ENCODE measurements around the gene PDHA2.
"Not testable (repeated sequence)": the region's sequence is repeated elsewhere in the genome, so short reads cannot be mapped to it uniquely, and the experiment has no call there.

The PDHA2 gene

DNA sequence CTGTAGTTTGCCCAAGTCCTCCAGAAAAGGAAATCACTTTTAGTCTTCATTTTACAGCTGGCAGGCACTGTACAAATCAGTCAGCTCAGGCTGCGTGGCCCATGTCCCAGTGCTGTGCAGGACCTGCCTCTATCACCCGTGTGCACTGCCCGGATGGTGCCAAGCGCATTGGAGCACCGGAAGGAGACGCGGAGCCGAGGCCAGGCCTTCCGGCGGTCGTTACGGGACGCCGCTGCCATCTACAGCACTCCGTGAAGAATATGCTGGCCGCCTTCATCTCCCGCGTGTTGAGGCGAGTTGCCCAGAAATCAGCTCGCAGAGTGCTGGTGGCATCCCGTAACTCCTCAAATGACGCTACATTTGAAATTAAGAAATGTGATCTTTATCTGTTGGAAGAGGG, at the start of gene PDHA2:
TSS of gene PDHA2 (plus strand) at position 203 of the 400 bp plus-strand sequence. CDS start at position 261, 58 bp downstream.
- DNase-seq = no peak

DNA sequence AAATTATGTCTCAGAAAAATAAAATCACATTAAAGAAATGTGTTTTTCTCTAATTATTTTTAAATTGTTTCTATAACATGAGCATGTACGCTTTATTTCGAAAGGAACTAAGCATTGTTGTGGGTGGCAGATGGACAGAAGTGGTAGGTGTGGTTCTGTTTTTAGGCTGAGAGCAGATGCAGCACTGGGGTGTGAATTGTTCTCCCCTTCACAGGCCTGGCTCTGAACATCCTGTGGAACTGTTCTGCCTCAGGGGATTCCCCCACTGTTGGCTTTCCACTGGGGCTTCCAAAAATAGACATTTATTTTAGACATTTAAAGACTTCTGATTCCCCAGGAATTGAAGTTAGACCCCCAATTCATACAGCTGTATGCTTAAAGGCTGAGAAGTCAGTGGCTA, 41.9 kb upstream of the PDHA2 start:
- DNase-seq = no peak

DNA sequence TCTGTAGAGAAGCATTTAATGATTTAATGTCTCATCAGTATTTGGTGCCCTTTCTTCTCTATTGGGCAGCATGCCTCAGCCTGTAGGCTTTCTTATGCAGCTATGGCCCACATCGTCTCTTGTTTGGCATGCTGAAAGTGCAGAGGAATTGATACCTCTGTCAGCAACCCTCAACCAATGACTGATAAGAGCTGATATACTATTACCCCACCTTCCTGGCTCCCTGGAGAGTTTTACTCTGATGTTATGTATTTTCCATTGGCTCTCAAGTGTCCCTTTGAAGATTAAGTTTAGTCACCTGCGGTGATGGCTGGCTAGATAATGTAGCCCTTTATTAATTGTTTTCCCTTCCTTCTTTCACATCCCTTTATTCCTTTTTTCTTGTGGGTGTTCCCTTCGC, 41.2 kb upstream of the PDHA2 start:
- DNase-seq = no peak

DNA sequence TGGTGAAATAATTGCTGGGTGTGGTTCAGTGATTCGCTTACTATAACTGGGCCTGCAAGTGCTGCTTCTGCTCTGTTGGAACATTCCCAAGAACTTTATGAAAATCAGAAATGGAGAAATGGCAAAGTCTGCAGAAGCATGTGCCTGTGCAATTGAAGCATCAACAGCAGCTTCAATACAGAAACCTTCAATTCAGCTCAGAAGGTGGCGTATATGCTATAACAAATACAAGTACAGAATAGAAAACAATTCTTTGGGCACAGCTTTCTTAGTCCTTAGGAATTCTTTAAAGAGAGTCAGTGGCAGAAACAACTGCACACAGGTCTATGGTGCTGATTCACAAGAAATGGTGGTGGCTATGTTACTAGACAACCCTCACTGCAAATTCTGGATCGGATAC, 18.0 kb upstream of the PDHA2 start:
- no peak for DNase-seq

DNA sequence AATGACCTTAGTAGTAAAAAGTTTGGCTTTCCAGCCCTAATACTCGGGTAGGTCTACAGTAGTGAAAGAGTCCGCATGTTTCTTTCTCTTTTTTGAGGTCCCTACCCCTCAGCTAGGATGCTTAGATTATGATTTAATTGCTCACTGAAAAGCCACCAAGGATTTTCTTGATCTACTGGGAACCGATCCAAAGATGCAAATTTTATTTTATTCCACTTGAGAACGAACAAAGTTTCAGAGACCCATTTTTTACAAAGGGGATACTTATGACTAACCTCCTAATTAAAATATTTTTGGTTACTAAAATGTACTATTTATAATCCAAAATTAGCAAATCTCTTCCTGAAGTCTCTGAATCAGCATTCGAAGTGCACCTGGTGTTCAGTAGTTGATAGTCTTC, 14.3 kb upstream of the PDHA2 start:
- DNase-seq = no peak

DNA sequence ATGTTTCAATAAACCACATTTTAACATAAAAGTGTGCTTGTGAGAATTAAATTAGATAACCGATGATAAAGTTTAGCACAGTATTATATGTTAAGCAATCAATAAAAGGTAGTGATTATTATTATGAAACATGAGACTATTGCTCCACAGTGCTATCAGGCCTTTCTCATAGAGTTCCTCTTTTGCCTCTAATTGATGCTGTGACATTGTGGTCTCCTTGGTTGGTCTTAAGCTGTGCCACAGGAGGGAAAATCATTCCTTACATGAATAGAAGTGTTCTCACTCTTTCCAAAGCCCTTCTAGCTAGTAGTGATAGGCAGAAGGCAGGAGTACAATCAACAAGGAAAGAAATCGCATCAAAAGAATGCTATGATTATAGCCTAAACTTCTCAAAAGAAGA, 9.2 kb upstream of the PDHA2 start:
- DNase-seq = no peak

DNA sequence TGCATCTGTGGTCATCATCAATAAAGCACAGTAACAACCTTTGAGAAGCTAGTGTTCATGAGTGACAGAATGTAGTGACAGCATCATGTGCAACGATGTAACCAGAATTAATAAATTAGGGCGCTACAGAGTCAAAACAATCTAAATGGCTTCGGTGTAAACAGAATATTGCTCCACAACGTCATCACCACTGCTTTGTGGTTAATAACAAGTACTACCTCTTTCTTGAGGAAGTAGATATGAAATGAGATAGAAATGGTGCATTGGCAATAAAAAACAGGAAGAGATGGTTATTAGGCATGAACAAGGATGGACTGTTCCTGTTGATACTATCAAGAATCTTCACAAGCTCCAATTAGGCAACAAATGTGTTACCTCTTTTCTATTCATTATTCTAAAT, 8.7 kb upstream of the PDHA2 start:
- DNase-seq = no peak

DNA sequence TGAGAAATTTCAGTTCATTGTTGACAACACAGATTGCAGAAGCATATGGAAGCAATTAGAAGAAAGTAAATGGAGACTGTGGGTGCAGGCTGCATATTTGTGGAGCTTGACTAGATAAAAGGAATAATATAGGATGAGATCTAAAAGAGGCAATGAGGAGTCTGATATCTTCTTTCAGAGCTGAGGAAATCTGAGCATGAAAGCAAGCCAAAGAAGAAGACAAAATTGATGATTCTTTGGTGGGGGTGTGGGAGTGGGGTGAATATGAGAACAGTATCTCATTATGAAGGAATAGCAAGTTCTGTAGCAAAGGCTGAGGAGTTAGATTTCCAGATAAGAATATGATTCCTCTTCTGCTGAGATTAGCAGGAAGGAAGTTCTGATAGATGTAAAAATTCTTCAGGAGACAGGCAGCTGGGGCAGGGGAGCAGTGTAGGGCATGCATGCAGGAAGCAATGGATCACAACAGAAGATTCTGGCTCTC, 6.1 kb upstream of the PDHA2 start:
- DNase-seq = no peak

DNA sequence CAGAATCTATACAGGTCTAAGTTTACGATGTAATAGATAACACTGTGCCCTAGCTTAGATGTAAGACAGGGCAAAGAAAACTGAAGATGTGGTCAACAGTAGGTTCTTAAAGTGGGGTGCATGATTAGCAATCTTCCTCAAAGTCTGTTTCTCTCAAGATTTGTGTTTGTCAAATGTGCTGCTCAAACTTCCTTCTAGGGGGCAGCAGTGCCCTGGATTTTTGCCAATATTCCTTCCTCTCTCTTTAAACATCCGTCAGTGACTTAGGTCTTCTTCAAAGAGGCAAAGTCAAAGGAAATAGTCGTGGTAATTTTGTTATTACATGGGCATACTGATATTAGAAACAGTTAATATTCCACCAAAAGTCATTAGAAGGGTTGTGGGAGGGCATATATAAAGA, 4.2 kb upstream of the PDHA2 start:
- no peak for DNase-seq

DNA sequence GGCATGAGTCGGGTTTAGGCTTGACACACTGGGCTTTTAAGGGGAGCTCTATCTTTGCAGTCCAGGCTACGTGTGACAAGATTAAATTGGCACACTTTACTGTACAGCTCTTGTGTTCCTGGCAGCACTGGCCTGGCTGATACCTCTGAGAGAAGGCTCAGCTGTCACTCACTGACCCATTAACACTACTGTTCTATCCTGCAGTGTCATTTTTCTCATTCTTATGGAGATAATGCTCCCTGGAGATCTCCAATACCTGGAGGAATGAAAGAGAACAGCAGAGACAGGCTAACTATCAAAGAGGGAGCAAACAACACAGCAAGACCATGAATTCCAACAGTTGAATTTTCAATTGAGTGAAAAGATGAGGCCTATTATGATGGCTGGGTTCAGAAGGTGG, 1.7 kb upstream of the PDHA2 start:
- no peak for DNase-seq

DNA sequence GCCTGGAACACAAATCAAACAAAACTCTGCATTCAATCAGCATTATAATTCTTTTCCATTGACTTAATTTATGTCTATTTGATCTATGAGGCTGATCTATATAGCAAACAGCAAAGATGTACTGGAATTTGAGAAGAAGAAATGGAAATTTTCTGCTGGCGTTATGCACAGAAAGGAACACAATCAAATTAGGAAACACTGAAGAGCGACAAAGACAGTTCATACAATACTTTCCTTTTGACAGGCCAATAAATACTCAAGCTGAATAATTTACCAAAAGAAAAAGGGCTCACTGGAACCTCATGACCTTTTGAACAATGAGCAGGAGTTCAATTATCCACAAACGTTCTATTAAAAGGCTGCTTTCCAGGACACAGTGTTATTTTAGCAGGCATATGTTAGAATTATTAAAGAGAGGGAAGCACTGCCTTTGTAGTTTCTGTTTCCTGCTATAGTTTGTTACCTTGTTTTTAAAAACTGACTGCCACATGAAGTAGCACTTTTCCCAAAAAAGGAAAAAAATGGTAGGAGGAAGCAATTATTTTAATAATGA, 8.1 kb downstream of the PDHA2 start:
- DNase-seq = no peak

DNA sequence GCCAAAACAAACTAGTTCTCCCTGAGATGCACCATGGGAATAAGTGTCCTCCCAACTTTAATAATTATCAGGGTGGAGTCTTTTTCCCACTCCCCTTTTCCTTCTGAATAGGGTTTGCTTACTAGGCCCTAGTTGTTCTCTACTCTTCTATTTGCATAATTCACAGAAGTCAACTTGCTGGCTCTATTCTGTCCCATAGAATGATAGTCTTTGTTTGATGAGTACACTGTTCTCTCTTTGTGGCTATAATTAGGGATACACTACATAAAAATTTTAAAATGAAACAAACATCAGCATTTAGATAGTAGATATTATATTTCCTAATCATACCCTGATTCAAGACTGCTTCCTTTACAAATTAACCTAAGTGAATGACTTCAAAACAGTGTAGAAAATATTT, 10.3 kb downstream of the PDHA2 start:
- no peak for DNase-seq

DNA sequence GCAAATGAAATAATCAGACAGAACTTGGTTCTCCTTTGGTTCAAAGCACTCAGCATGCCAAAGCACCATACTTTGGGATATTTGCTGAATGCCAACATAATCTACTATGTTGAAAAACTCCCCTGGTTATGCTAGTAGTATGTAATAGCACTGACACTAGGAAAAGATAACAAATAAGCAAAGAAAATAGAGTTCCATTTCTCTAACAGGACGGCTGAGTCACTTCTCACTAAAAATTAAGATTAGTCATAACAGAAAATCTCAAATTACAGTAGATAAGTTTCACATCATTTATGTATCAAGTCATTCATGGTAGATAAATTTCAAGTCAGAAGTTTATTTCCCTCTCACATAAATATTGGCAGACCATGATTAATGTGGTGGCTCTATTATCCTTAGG, 17.9 kb downstream of the PDHA2 start:
- no peak for DNase-seq

DNA sequence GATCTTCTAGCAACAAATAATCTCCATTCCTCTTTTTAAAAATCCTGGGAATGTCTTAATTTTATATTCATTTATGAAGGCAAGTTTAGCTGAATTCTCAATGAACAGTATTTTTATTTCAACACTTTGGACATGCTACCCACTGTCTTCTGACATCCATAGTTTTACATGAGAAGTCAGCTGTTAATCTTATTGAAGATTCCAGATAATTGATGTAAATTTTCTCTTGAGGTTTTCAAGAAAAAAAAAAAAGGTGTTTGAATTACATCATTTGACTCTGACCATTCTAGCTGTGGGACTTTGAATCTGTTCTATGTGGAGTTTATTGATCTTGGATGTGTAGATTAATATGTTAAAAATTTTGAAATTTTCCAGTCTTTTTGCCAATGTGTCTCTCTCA, 28.0 kb downstream of the PDHA2 start:
- no peak for DNase-seq

DNA sequence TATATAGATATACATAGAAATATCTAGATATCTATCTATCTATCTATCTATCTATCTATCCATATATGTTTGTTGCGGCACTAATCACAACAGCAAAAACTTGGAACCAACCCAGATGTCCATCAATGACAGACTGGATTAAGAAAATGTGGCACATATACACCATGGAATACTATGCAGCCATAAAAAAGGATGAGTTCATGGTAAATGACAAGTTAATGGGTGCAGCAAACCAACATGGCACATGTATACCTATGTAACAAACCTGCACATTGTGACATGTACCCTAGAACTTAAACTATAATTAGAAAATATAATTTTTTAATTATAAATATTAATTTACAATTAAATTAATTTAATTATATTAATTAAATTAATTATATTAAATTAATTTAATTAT, 29.5 kb downstream of the PDHA2 start:
- DNase-seq = not testable (repeated sequence)

DNA sequence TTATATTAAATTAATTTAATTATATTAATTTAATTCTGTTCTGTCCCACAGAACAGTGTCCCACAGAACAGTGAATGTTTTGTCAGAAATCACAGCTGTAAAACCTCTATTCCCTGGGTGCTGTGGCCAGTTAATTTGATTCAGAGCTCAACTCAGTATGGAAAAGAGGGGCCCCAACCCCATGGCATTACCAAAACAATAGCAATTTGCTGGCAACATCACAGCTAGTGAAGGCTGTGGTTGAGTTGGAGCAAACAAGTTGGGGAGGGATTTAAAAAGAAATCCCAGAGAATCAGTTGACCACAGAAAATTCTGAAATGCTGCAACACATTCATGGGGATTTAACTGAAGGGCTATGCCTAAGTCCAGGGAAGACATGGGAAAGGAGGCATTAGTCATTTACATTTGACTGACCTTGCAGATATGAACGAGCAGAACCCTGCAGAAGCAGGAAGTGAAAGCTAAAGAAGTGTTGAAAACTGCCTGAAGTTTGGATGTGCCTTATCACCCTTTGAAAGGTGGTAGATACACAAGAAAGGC, 30.1 kb downstream of the PDHA2 start:
- DNase-seq = no peak

DNA sequence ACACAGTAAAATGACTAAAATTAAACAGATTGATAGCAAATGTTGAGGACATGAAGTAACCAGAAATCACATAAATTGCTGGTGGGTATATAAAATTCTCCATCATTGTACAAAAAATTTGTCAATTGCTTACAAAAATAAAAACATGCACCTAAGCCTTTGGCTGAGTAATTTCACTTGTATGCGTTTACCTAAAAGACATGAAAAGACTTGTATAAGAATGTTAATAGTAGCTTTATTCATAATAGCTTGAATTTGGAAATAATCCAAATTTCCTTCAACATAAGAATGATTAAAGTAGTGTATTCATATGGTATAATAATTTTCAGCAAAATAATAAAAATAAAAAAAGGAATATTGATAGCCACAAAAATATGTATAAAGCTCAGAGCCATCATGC, 37.7 kb downstream of the PDHA2 start:
- DNase-seq = no peak

DNA sequence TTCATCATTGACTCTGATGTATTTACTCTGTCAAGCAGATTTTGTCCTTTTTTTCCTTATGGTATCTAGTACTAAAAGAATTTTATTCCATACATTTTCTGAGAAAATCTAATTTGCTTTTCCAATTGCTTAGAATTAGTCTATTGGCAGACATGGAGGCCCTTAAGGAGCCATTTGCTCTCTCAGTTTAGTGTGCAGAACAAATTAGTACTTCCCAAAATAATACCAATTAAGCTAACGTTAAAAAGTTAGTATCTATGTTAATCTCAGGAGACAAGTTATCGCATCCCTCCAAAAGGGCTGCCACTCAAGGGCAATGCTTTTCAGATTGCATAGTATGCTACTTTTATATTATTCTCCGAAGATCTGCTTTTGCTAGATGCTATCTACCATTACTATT, 47.7 kb downstream of the PDHA2 start:
- no peak for DNase-seq

DNA sequence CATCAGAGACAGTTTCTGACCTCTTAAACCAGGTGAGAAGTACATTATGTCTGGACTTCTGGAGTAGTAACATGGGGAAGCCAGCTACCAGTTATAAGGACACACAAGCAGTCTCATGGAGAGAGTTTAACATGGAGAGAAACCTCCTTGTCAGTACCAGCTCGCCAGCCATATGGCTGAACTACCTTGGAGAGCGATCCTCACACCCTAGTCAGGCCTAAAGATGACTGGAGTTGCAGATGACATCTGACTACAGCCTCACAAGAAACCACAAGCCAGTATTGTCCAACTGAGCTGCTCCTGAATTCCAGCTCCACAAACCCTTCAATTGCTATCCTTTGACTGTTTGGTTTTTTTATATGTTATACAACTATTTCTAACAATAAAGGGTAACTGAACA, 49.8 kb downstream of the PDHA2 start:
- no peak for DNase-seq
